OCI-LY1 (cell line): ENCODE measurements around the gene CDK5RAP3.

Experiments used
- CTCF ChIP-seq: fragments of 200-600 bp; sonication (generic), shearing (Covaris generic); IDR thresholded peaks from 2 replicates; pipeline ENCODE4 v1.5.1; 2017; ENCODE audit warnings: mild to moderate bottlenecking, antibody characterized with exemption, low read length, moderate library complexity, mixed read lengths
- EZH2 ChIP-seq: fragments of 200-600 bp; sonication (generic), shearing (Covaris generic); IDR thresholded peaks from 2 replicates; pipeline ENCODE4 v1.8.0; 2017; ENCODE audit warnings: borderline replicate concordance, mixed run types, mild to moderate bottlenecking, antibody characterized with exemption, low read length, moderate library complexity, mixed read lengths

- no peak for TF ChIP-seq CTCF
- TF ChIP-seq EZH2 = no peak
These were observed 6.1 kb upstream of the CDK5RAP3 start for GRCh38 chr17:47964856-47965255.
